ENCODE data around the gene KLF9. TPM values are rescaled to one million over a fixed set of nuclear protein-coding genes. Genes with fewer than 3 reads are reported as not detected.
"Not testable (repeated sequence)": the region's sequence is repeated elsewhere in the genome, so short reads cannot be mapped to it uniquely, and the experiment has no call there.

Gene KLF9
- total RNA-seq, 1 experiment from 2014 or later = 0.44 TPM

- no TSS peak for BruUV-seq (replicated peaks)
- Histone ChIP-seq H3K9ac (ENCODE audit: low read length) (no peak overlapping the region), H3K27ac (ENCODE audit: low read length) (no peak overlapping the region), H4K20me1 (ENCODE audit: low read length) (no peaks in the 10 kb centered on the region), H3K79me2 (ENCODE audit: low read length) (no peaks in the 10 kb centered on the region), H3K4me1 (ENCODE audit: insufficient read depth, low read length) (no peaks in the 10 kb centered on the region), H3K9me3 (ENCODE audit: low read length) (no peaks in the 10 kb centered on the region), H3K27me3 (ENCODE audit: low read length) (no peaks in the 10 kb centered on the region), H3K4me3 (ENCODE audit: low read length) (no peak overlapping the region), H3K4me2 (ENCODE audit: low read length) (no peak overlapping the region), H2AFZ (ENCODE audit: low read length) (no peak overlapping the region), H3K9me2 (replicated peaks; ENCODE audit: low read length) (no peaks in the 10 kb centered on the region), H3K36me3 (ENCODE audit: low read depth, low read length) (no peaks in the 10 kb centered on the region), H3F3A (ENCODE audit: low read length, unreplicated experiment) (no peaks in the 10 kb centered on the region)
- DNase-seq (no peak), ATAC-seq (no peak)
- POLR2A ChIA-PET (ENCODE audit: unreplicated experiment) = no interaction called here
- intact Hi-C loops (cut with micrococcal nuclease) = no loop called here
- CTCF ChIA-PET = no interaction called here
- TF ChIP-seq EZH2phosphoT487 (IDR thresholded peaks at IDR 0.05; ENCODE audit: borderline replicate concordance, low read length) = no peak
- TF ChIP-seq, protein P1, sequence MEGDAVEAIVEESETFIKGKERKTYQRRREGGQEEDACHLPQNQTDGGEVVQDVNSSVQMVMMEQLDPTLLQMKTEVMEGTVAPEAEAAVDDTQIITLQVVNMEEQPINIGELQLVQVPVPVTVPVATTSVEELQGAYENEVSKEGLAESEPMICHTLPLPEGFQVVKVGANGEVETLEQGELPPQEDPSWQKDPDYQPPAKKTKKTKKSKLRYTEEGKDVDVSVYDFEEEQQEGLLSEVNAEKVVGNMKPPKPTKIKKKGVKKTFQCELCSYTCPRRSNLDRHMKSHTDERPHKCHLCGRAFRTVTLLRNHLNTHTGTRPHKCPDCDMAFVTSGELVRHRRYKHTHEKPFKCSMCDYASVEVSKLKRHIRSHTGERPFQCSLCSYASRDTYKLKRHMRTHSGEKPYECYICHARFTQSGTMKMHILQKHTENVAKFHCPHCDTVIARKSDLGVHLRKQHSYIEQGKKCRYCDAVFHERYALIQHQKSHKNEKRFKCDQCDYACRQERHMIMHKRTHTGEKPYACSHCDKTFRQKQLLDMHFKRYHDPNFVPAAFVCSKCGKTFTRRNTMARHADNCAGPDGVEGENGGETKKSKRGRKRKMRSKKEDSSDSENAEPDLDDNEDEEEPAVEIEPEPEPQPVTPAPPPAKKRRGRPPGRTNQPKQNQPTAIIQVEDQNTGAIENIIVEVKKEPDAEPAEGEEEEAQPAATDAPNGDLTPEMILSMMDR (conservative IDR thresholded peaks at IDR 0.05; ENCODE audit: low read depth, low read length) = no peak
- no peak for TF ChIP-seq EZH2 (IDR thresholded peaks at IDR 0.05; ENCODE audit: low read length, unreplicated experiment)
These were observed 11.3 kb downstream of the KLF9 start for GRCh38 chr9:70403166-70403565.

- H3K4me1 ChIP-seq (ENCODE audit: insufficient read depth, low read length) = no peaks in the 10 kb centered on the region
- BruUV-seq (replicated peaks) = no TSS peak
- H3K27ac ChIP-seq (ENCODE audit: low read length) = no peak overlapping the region
- no peaks in the 10 kb centered on the region for H3K9me2 ChIP-seq (replicated peaks; ENCODE audit: low read length)
- TF ChIP-seq, protein P1 (conservative IDR thresholded peaks at IDR 0.05; ENCODE audit: low read depth, low read length) = no peak
- TF ChIP-seq EZH2 (IDR thresholded peaks at IDR 0.05; ENCODE audit: low read length, unreplicated experiment) (no peak), EZH2phosphoT487 (IDR thresholded peaks at IDR 0.05; ENCODE audit: borderline replicate concordance, low read length) (no peak)
- H2AFZ ChIP-seq (ENCODE audit: low read length) = no peak overlapping the region
- DNase-seq (no peak), ATAC-seq (no peak)
- ChIA-PET POLR2A (ENCODE audit: unreplicated experiment) (no interaction called here), CTCF (interaction anchor here (0.7 kb wide), 1 partner anchor 149 kb away, joined by 8 read pairs; no protein-coding TSS in a partner anchor)
- no peaks in the 10 kb centered on the region for H3K9me3 ChIP-seq (ENCODE audit: low read length)
- H3F3A ChIP-seq (ENCODE audit: low read length, unreplicated experiment) = no peaks in the 10 kb centered on the region
- H4K20me1 ChIP-seq (ENCODE audit: low read length) = no peaks in the 10 kb centered on the region
- no peak overlapping the region for H3K9ac ChIP-seq (ENCODE audit: low read length)
- no peak overlapping the region for H3K4me2 ChIP-seq (ENCODE audit: low read length)
- intact Hi-C loops (cut with micrococcal nuclease) = no loop called here
- H3K79me2 ChIP-seq (ENCODE audit: low read length) = no peaks in the 10 kb centered on the region
- no peaks in the 10 kb centered on the region for H3K27me3 ChIP-seq (ENCODE audit: low read length)
- no peaks in the 10 kb centered on the region for H3K36me3 ChIP-seq (ENCODE audit: low read depth, low read length)
- H3K4me3 ChIP-seq (ENCODE audit: low read length) = no peak overlapping the region
These were observed 12.2 kb downstream of the KLF9 start for GRCh38 chr9:70402213-70402612.

- H2AFZ ChIP-seq (ENCODE audit: low read length); H3K79me2 ChIP-seq (ENCODE audit: low read length); H3F3A ChIP-seq (ENCODE audit: low read length, unreplicated experiment); H3K9me2 ChIP-seq (replicated peaks; ENCODE audit: low read length); H3K9me3 ChIP-seq (ENCODE audit: low read length); H3K4me3 ChIP-seq (ENCODE audit: low read length); H4K20me1 ChIP-seq (ENCODE audit: low read length); BruUV-seq (replicated peaks); H3K4me2 ChIP-seq (ENCODE audit: low read length); POLR2A ChIA-PET (ENCODE audit: unreplicated experiment); DNase-seq; intact Hi-C loops (cut with micrococcal nuclease); H3K36me3 ChIP-seq (ENCODE audit: low read depth, low read length); H3K4me1 ChIP-seq (ENCODE audit: insufficient read depth, low read length); H3K27ac ChIP-seq (ENCODE audit: low read length); H3K27me3 ChIP-seq (ENCODE audit: low read length); H3K9ac ChIP-seq (ENCODE audit: low read length); ATAC-seq: not testable (repeated sequence)
- CTCF ChIA-PET = interaction anchor here (0.7 kb wide), 1 partner anchor 148 kb away, joined by 8 read pairs; no protein-coding TSS in a partner anchor
These were observed 13.2 kb downstream of the KLF9 start for GRCh38 chr9:70401241-70401640.
